HCEC 1CT (cell line): ENCODE data around the gene GRID1.

ENCODE experiments used
- DNase-seq: peaks from one replicate; pipeline ENCODE4 v3.0.0-alpha.2; 2017

Gene GRID1

GRCh38 chr10:85659331-85659730 is 707.3 kb downstream of the GRID1 start:
- no peak for DNase-seq

GRCh38 chr10:85658518-85658917 is 708.1 kb downstream of the GRID1 start:
- DNase-seq: no peak

- no peak for DNase-seq
Measured at GRCh38 chr10:85657476-85658113, 709.0 kb downstream of the GRID1 start.

GRCh38 chr10:85655411-85655810 is 711.2 kb downstream of the GRID1 start:
- no peak for DNase-seq

GRCh38 chr10:85651497-85651882 is 715.1 kb downstream of the GRID1 start:
- no peak for DNase-seq

GRCh38 chr10:85650791-85651496 is 715.7 kb downstream of the GRID1 start:
- no peak for DNase-seq

- DNase-seq: no peak
Measured at GRCh38 chr10:85649461-85649860, 717.1 kb downstream of the GRID1 start.

- no peak for DNase-seq
Measured at GRCh38 chr10:85648279-85648754, 718.3 kb downstream of the GRID1 start.

- no peak for DNase-seq
Measured at GRCh38 chr10:85647741-85648140, 718.9 kb downstream of the GRID1 start.

- no peak for DNase-seq
Measured at GRCh38 chr10:85645926-85646711, 720.5 kb downstream of the GRID1 start.

- no peak for DNase-seq
Measured at GRCh38 chr10:85645053-85645452, 721.5 kb downstream of the GRID1 start.

GRCh38 chr10:85643845-85644525 is 722.6 kb downstream of the GRID1 start:
- DNase-seq: no peak

- DNase-seq: no peak
Measured at GRCh38 chr10:85643171-85643844, 723.3 kb downstream of the GRID1 start.

GRCh38 chr10:85642421-85643170 is 724.0 kb downstream of the GRID1 start:
- DNase-seq: no peak

- DNase-seq: no peak
Measured at GRCh38 chr10:85642082-85642420, 724.5 kb downstream of the GRID1 start.

- no peak for DNase-seq
Measured at GRCh38 chr10:85641479-85642009, 725.1 kb downstream of the GRID1 start.

GRCh38 chr10:85638797-85639196 is 727.8 kb downstream of the GRID1 start:
- DNase-seq: no peak

- no peak for DNase-seq
Measured at GRCh38 chr10:85635650-85636049, 730.9 kb downstream of the GRID1 start.

GRCh38 chr10:85624511-85624910 is 742.1 kb downstream of the GRID1 start:
- no peak for DNase-seq

GRCh38 chr10:85623758-85624157 is 742.8 kb downstream of the GRID1 start:
- DNase-seq: no peak

GRCh38 chr10:85623342-85623741 is 743.3 kb downstream of the GRID1 start:
- no peak for DNase-seq

GRCh38 chr10:85622425-85622824 is 744.2 kb downstream of the GRID1 start:
- DNase-seq: no peak
